HUES48 (cell line): ENCODE results near the gene TIGAR.

Source experiments
- H3K27ac ChIP-seq: one replicate; pipeline ENCODE4 v1.7.0; 2013; ENCODE audit warnings: low read depth, low read length, inconsistent platforms
- H3K27me3 ChIP-seq: 2 replicates; pipeline ENCODE4 v1.6.1; 2013; ENCODE audit warnings: mild to moderate bottlenecking, low read length; ENCODE audit not compliant: control insufficient read depth, insufficient read depth
- H3K36me3 ChIP-seq: 2 replicates; pipeline ENCODE4 v1.6.1; 2013; ENCODE audit warnings: low read length; ENCODE audit not compliant: control insufficient read depth, insufficient read depth
- H3K4me1 ChIP-seq: 2 replicates; pipeline ENCODE4 v1.6.1; 2013; ENCODE audit warnings: mild to moderate bottlenecking, low read length; ENCODE audit not compliant: control insufficient read depth, insufficient read depth
- H3K4me3 ChIP-seq: 2 replicates; pipeline ENCODE4 v1.5.1; 2013; ENCODE audit warnings: mild to moderate bottlenecking, low read depth, low read length
- H3K9ac ChIP-seq: 2 replicates; pipeline ENCODE4 v1.6.1; 2013; ENCODE audit warnings: mild to moderate bottlenecking, low read depth, low read length, moderate library complexity
- H3K9me3 ChIP-seq: 2 replicates; pipeline ENCODE4 v1.6.1; 2013; ENCODE audit warnings: low read length; ENCODE audit not compliant: control insufficient read depth, insufficient read depth

The TIGAR gene

GRCh38 chr12:4386801-4387200 lies 65.8 kb downstream of the TIGAR start:
- H3K9ac ChIP-seq = no peak overlapping the region
- no peaks in the 10 kb centered on the region for H3K27me3 ChIP-seq
- H3K9me3 ChIP-seq = no peaks in the 10 kb centered on the region
- H3K4me1 ChIP-seq = no peaks in the 10 kb centered on the region
- no peak overlapping the region for H3K27ac ChIP-seq
- no peaks in the 10 kb centered on the region for H3K36me3 ChIP-seq
- H3K4me3 ChIP-seq = no peak overlapping the region

- Histone ChIP-seq H3K4me1 (no peaks in the 10 kb centered on the region), H3K9me3 (no peaks in the 10 kb centered on the region), H3K4me3 (no peak overlapping the region), H3K9ac (no peak overlapping the region), H3K27ac (no peak overlapping the region), H3K27me3 (no peaks in the 10 kb centered on the region), H3K36me3 (no peaks in the 10 kb centered on the region)
Measured at GRCh38 chr12:4387607-4388006, 66.6 kb downstream of the TIGAR start.

GRCh38 chr12:4388032-4388431 lies 67.0 kb downstream of the TIGAR start:
- Histone ChIP-seq H3K9me3 (no peaks in the 10 kb centered on the region), H3K4me3 (no peak overlapping the region), H3K27ac (no peak overlapping the region), H3K36me3 (no peaks in the 10 kb centered on the region), H3K9ac (no peak overlapping the region), H3K4me1 (no peaks in the 10 kb centered on the region), H3K27me3 (no peaks in the 10 kb centered on the region)

GRCh38 chr12:4388662-4389061 lies 67.6 kb downstream of the TIGAR start:
- no peak overlapping the region for H3K27ac ChIP-seq
- no peaks in the 10 kb centered on the region for H3K4me1 ChIP-seq
- no peaks in the 10 kb centered on the region for H3K9me3 ChIP-seq
- no peaks in the 10 kb centered on the region for H3K27me3 ChIP-seq
- no peak overlapping the region for H3K4me3 ChIP-seq
- H3K36me3 ChIP-seq = no peaks in the 10 kb centered on the region
- no peak overlapping the region for H3K9ac ChIP-seq

GRCh38 chr12:4392223-4392742 lies 71.3 kb downstream of the TIGAR start:
- no peaks in the 10 kb centered on the region for H3K4me1 ChIP-seq
- no peak overlapping the region for H3K4me3 ChIP-seq
- no peaks in the 10 kb centered on the region for H3K36me3 ChIP-seq
- no peak overlapping the region for H3K9ac ChIP-seq
- no peaks in the 10 kb centered on the region for H3K9me3 ChIP-seq
- no peak overlapping the region for H3K27ac ChIP-seq
- H3K27me3 ChIP-seq = no peaks in the 10 kb centered on the region

GRCh38 chr12:4393211-4393610 lies 72.2 kb downstream of the TIGAR start:
- Histone ChIP-seq H3K9me3 (no peaks in the 10 kb centered on the region), H3K36me3 (no peaks in the 10 kb centered on the region), H3K27ac (no peak overlapping the region), H3K9ac (no peak overlapping the region), H3K4me3 (no peak overlapping the region), H3K4me1 (no peaks in the 10 kb centered on the region), H3K27me3 (no peaks in the 10 kb centered on the region)

- no peaks in the 10 kb centered on the region for H3K27me3 ChIP-seq
- H3K9ac ChIP-seq = no peak overlapping the region
- no peaks in the 10 kb centered on the region for H3K36me3 ChIP-seq
- H3K4me3 ChIP-seq = no peak overlapping the region
- no peaks in the 10 kb centered on the region for H3K9me3 ChIP-seq
- H3K4me1 ChIP-seq = no peaks in the 10 kb centered on the region
- no peak overlapping the region for H3K27ac ChIP-seq
Measured at GRCh38 chr12:4395818-4396217, 74.8 kb downstream of the TIGAR start.

GRCh38 chr12:4401117-4401516 lies 80.1 kb downstream of the TIGAR start:
- Histone ChIP-seq H3K27me3 (no peaks in the 10 kb centered on the region), H3K27ac (no peak overlapping the region), H3K36me3 (no peaks in the 10 kb centered on the region), H3K9ac (no peak overlapping the region), H3K9me3 (0 out of 2 replicates have a peak, but pooled peaks cover 4% of the 10 kb centered on the region), H3K4me3 (no peak overlapping the region), H3K4me1 (no peaks in the 10 kb centered on the region)

- no peak overlapping the region for H3K9ac ChIP-seq
- H3K4me3 ChIP-seq = no peak overlapping the region
- no peaks in the 10 kb centered on the region for H3K4me1 ChIP-seq
- H3K27me3 ChIP-seq = no peaks in the 10 kb centered on the region
- 0 out of 2 replicates have a peak, but pooled peaks cover 4% of the 10 kb centered on the region for H3K9me3 ChIP-seq
- H3K36me3 ChIP-seq = no peaks in the 10 kb centered on the region
- H3K27ac ChIP-seq = no peak overlapping the region
Measured at GRCh38 chr12:4402996-4403395, 82.0 kb downstream of the TIGAR start.
